Measurements from ENCODE around the gene EEF1G.

GRCh38 chr11:62578541-62578940 is 4.8 kb upstream of the EEF1G start:
- TF ChIP-seq CTCF (IDR thresholded peaks at IDR 0.05) (no peak), POLR2A (IDR thresholded peaks at IDR 0.05) (no peak), EP300 (IDR thresholded peaks at IDR 0.05; ENCODE audit: low read depth) (no peak), POLR2AphosphoS5 (IDR thresholded peaks at IDR 0.05) (no peak)

Measured in transverse colon (tissue), 4 donors.